Adrenal gland (tissue), 12 donors: ENCODE measurements around the gene IL36B. TPM values are rescaled to one million over a fixed set of nuclear protein-coding genes. Genes with fewer than 3 reads are reported as not detected.

Experiments used
- DNase-seq, 7 donors: peaks; one replicate each; pipeline ENCODE4 v3.0.0-alpha.2; 2019 to 2020
- H3K27ac ChIP-seq, 5 donors: fragments of 200-600 bp; sonication (generic) in 4 of 5; 1 replicate in 3 of 5; 2 replicates in 2 of 5; pipeline versions ENCODE4 v1.5.1 to v1.8.0; 2016 to 2020; ENCODE audit warnings: mild to moderate bottlenecking in 1 of 5
- H3K27me3 ChIP-seq: fragments of 200-600 bp; 2 replicates; pipeline ENCODE4 v1.8.0; 2021
- H3K36me3 ChIP-seq, 2 donors: fragments of 200-600 bp; replicated peaks in 1 of 2; 1 replicate in 1 of 2; 2 replicates in 1 of 2; pipeline versions ENCODE4 v1.5.1 to v1.8.0; 2018 to 2022
- H3K4me1 ChIP-seq, 2 donors: fragments of 200-600 bp; replicated peaks in 1 of 2; 1 replicate in 1 of 2; 2 replicates in 1 of 2; pipeline versions ENCODE4 v1.5.1 to v1.8.0; 2018 to 2021
- H3K4me3 ChIP-seq, 4 donors: fragments of 200-600 bp; sonication (generic) in 3 of 4; one replicate each; pipeline ENCODE4 v1.5.1; 2016 to 2018
- H3K9me3 ChIP-seq, 3 donors: fragments of 200-600 bp; sonication (generic) in 1 of 3; replicated peaks in 1 of 3; 1 replicate in 2 of 3; 2 replicates in 1 of 3; pipeline versions ENCODE4 v1.5.1 to v1.8.0; 2016 to 2021
- CTCF ChIP-seq, 6 experiments: fragments of 450-650 bp in 4 of 6; fragments of 200-600 bp in 2 of 6; sonication (generic) in 1 of 6; IDR thresholded peaks; 1 replicate in 5 of 6; 2 replicates in 1 of 6; pipeline versions ENCODE4 v1.5.1 to v1.8.0; 2016 to 2021; ENCODE audit warnings: antibody characterized with exemption in 6 of 6, mild to moderate bottlenecking in 2 of 6, moderate library complexity in 1 of 6
- POLR2A ChIP-seq, 2 donors: fragments of 450-650 bp; IDR thresholded peaks; one replicate each; pipeline ENCODE4 v1.6.1; 2017; ENCODE audit warnings: antibody characterized with exemption in 2 of 2, mild to moderate bottlenecking in 2 of 2, moderate library complexity in 1 of 2
- WGBS, 4 donors: extraction: QIAGEN DNeasy Blood & Tissue Kit in 2 of 4; methylation state at CpG; one replicate each; pipeline versions ENCODE4 v1.1.5 to v1.1.7; 2013 to 2017; 5-methylcytosine and 5-hydroxymethylcytosine counted together
- intact Hi-C, 2 donors: fragments of 100-400 bp; cut with DNase I; formaldehyde crosslinking; loops; one replicate each; pipeline versions ENCODE4 v1.14.1 to v1.15.0; 2022 to 2023
- polyA plus RNA-seq, 3 donors: library from polyadenylated mRNA; stranded (reverse); fragments of 200-250 nt in 2 of 3; fragments of 350-450 nt in 1 of 3; fragmentation: Illumina TruSeq in 1 of 3; extraction: RNeasy Lipid Tissue Mini Kit (QIAGEN cat#74804) in 1 of 3; gene quantifications; one replicate each; pipeline ENCODE4 v1.2.3, GENCODE V29; 2013 to 2014
- total RNA-seq, 9 donors: library from RNA; depleted of rRNA in 4 of 9; stranded (reverse); fragments of >200 nt in 4 of 9; fragments of 120-200 nt in 1 of 9; fragmentation: NEBNext Ultra II Directional in 1 of 9; extraction: Animal tissue kit (Norgen Biotek cat#: 25700) in 1 of 9; gene quantifications; one replicate each; pipeline versions ENCODE4 v1.1.0 to v1.2.4, GENCODE V29; 2013 to 2023
- donor health status: healthy with polysubstance abuse.
- donor health status: Bipolar disorder and iron deficiency.
- donor health status: DM: yes; HTN: yes; CAD: no.
- donor health status: DM: no; HTN: no; CAD: no.
- donor health status: DM: no; HTN: no; CAD: no.
- donor health status: DM: yes; HTN: yes; CAD: no.

IL36B gene
- total and polyA plus RNA-seq, 12 donors: not detected

- 52 to 74% (median 56%) methylated on average over 5 of the region's 5 CpGs for WGBS, 4 donors
- no peak overlapping the region for H3K4me3 ChIP-seq
Measured at GRCh38 chr2:113041871-113042270, 10.8 kb downstream of the IL36B start.

DNA sequence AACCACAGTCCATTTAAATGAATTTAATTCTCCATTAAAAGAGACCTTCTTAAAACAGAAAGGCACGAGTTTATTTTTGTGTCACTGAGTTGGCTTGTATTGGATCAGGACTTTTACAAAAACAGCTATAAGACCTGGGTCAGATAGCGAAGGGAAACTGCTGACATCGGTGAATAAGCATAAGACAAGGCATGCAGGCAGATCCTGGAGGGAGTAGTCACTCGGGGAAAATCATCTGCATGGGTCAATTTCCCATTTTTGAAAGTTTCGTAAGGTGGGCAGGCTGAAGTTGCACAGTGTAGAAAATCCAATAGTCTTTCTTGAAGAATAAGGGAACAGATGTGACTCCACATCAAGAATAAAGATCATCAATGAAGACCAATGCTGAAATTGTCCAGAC is 12.9 kb downstream of the IL36B start:
- Histone ChIP-seq H3K9me3 (no peaks in the 10 kb centered on the region), H3K36me3 (no peaks in the 10 kb centered on the region), H3K27ac (no peak overlapping the region), H3K4me3 (no peak overlapping the region), H3K27me3 (no peaks in the 10 kb centered on the region), H3K4me1 (no peaks in the 10 kb centered on the region)
- intact Hi-C loops: no loop called here
- no peak for DNase-seq
- TF ChIP-seq POLR2A (IDR thresholded peaks at IDR 0.05): no peak
- TF ChIP-seq CTCF (IDR thresholded peaks at IDR 0.05): no peak
- WGBS, 4 donors: 29 to 50% (median 40%) methylated on average over 5 of the region's 5 CpGs

More at GRCh38 chr2:113041871-113042270, 10.8 kb downstream of the IL36B start:
- H3K4me1 ChIP-seq: no peaks in the 10 kb centered on the region
- TF ChIP-seq POLR2A (IDR thresholded peaks at IDR 0.05): no peak
- TF ChIP-seq CTCF (IDR thresholded peaks at IDR 0.05): no peak
- H3K27ac ChIP-seq: no peak overlapping the region
- no peak for DNase-seq
- intact Hi-C loops: no loop called here
- no peaks in the 10 kb centered on the region for H3K9me3 ChIP-seq
- H3K27me3 ChIP-seq: no peaks in the 10 kb centered on the region
- no peaks in the 10 kb centered on the region for H3K36me3 ChIP-seq

- H3K36me3 ChIP-seq: no peaks in the 10 kb centered on the region
- peaks cover 1% of the 10 kb centered on the region for H3K27me3 ChIP-seq
- H3K4me3 ChIP-seq: no peak overlapping the region
- no peaks in the 10 kb centered on the region for H3K9me3 ChIP-seq
- H3K4me1 ChIP-seq: no peaks in the 10 kb centered on the region
- WGBS, 4 donors: 88 to 97% (median 93%) methylated on average over 1 to 2 of the region's 2 CpGs
- no peak overlapping the region for H3K27ac ChIP-seq
- TF ChIP-seq CTCF (IDR thresholded peaks at IDR 0.05): no peak
- TF ChIP-seq POLR2A (IDR thresholded peaks at IDR 0.05): no peak
- intact Hi-C loops: no loop called here
- DNase-seq: no peak
Measured at GRCh38 chr2:113039158-113039557, 13.5 kb downstream of the IL36B start.

GRCh38 chr2:113038291-113038690 is 14.4 kb downstream of the IL36B start:
- H3K27me3 ChIP-seq: peaks cover 6% of the 10 kb centered on the region
- no peak for DNase-seq
- WGBS, 4 donors: 67 to 86% (median 73%) methylated on average over 3 of the region's 3 CpGs
- no peak for TF ChIP-seq CTCF (IDR thresholded peaks at IDR 0.05)
- TF ChIP-seq POLR2A (IDR thresholded peaks at IDR 0.05): no peak
- no peaks in the 10 kb centered on the region for H3K4me1 ChIP-seq
- H3K36me3 ChIP-seq: no peaks in the 10 kb centered on the region
- intact Hi-C loops: no loop called here
- no peak overlapping the region for H3K4me3 ChIP-seq
- no peak overlapping the region for H3K27ac ChIP-seq
- no peaks in the 10 kb centered on the region for H3K9me3 ChIP-seq
